SK-N-MC (cell line): ENCODE data around the gene CNOT6.

Experiments
- DNase-seq: peaks from one replicate; pipeline ENCODE4 v3.0.0-alpha.2; 2011; ENCODE audit warnings: low read depth, low spot score
- H3K27ac ChIP-seq: fragments of 200-600 bp; sonication (generic); 2 replicates; pipeline ENCODE4 v1.5.1; 2016; ENCODE audit warnings: mixed run types
- H3K36me3 ChIP-seq: fragments of 200-600 bp; sonication (generic); 2 replicates; pipeline ENCODE4 v1.6.1; 2017; ENCODE audit warnings: antibody characterized with exemption, low read length, mixed read lengths; ENCODE audit not compliant: insufficient read depth
- H3K4me3 ChIP-seq: fragments of 200-600 bp; sonication (generic); 2 replicates; pipeline ENCODE4 v1.5.1; 2016
- H3K9ac ChIP-seq: fragments of 200-600 bp; sonication (generic); 2 replicates; pipeline ENCODE4 v1.8.0; 2017; ENCODE audit warnings: mixed run types, mixed read lengths; ENCODE audit not compliant: insufficient read length
- H3K9me3 ChIP-seq: fragments of 200-600 bp; sonication (generic); 2 replicates; pipeline ENCODE4 v1.6.1; 2017; ENCODE audit warnings: low read depth, mild to moderate bottlenecking, antibody characterized with exemption, low read length, moderate library complexity, mixed read lengths
- EZH2 ChIP-seq: fragments of 200-600 bp; sonication (generic); IDR thresholded peaks from one replicate; pipeline ENCODE4 v1.6.1; 2017; ENCODE audit warnings: antibody characterized with exemption
- FOXP2 ChIP-seq: optimal IDR thresholded peaks from 2 replicates; pipeline ENCODE3; 2011; ENCODE audit warnings: mild to moderate bottlenecking, moderate library complexity; ENCODE audit not compliant: insufficient read depth; ENCODE audit errors: extremely low read length, control extremely low read depth
- POLR2AphosphoS5 ChIP-seq: IDR thresholded peaks from 2 replicates; pipeline ENCODE4 v1.6.1; 2012; ENCODE audit warnings: mild to moderate bottlenecking, low read depth, low read length, borderline replicate concordance

Gene CNOT6

DNA sequence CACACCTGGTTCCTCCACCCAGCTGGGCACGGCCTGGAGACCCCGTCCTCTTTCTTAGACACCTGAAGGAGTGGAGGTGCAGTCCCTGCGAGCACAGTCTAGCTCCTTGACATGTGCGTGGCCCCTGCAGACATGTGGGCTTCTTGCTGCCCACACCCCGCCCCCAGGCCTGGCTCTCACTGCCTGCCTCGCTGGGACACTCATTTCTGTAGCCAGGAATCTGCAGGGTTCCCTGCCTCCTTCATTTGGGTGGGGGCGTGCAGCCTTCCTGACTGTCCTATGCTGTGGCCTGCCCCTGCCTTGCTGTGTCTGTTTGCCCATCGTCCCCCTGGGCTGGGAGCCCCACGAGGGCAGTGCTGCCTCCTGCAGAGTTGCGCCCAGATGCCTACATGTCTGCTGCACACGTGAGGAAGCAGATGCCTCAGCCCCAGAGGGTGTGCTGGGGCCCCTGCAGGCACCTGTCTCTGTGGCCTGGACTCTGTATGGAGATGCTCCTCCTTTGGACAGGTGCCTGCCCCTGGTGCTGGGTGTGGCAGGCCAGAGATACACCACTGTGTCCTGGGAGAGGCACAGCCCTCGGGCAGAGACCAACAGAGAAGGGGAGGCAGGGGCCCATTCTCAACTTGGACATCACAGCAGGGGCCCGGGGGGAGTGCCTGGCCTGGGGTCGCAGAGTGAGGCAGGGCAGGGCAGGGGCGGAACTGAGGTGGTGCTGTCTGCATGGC, 132.6 kb downstream of the CNOT6 start:
- no peak for DNase-seq
- Histone ChIP-seq H3K9me3 (no peaks in the 10 kb centered on the region), H3K4me3 (no peak overlapping the region), H3K27ac (no peak overlapping the region), H3K36me3 (no peaks in the 10 kb centered on the region), H3K9ac (no peak overlapping the region)
- TF ChIP-seq EZH2, result no peak
- TF ChIP-seq POLR2AphosphoS5, result no peak
- TF ChIP-seq FOXP2, result no peak

DNA sequence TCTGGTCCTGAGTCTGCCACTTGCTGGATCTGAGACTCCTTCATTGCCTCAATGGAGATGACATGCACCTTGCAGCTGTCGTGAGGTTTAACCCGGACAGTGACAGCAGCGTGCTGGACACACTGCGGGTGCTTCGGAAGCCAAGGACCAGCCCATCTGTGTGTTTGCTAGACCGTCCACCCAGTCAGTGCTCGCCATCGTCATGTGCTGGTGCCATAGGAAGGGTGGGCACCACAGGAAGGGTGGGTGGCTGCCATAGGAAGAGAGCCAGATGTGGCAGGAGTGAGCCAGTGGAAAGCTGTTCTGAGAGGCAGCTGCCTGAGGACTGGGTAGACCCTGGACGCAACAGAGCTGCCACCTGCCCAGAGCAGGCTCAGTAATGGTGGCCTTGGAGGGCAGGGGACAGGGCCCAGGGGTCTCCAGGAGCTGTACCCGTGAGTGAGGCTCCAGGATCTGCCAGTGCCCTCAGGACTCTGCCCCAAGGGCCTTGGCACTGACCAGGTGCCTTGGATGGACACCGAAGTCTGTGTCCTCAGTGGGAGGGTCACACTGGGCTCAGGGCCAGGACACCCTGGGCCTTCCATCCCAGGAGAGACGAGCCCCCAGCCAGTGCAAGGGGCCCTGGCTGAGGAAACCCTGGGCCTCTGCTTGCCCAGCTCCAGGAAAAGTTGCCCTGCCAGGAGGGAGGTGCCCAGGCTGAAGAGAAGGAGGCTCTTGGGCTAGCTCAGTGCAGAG, 133.4 kb downstream of the CNOT6 start:
- Histone ChIP-seq H3K36me3 (no peaks in the 10 kb centered on the region), H3K9ac (no peak overlapping the region), H3K9me3 (no peaks in the 10 kb centered on the region), H3K27ac (no peak overlapping the region), H3K4me3 (no peak overlapping the region)
- TF ChIP-seq EZH2, result no peak
- no peak for TF ChIP-seq POLR2AphosphoS5
- TF ChIP-seq FOXP2, result no peak
- no peak for DNase-seq
